22Rv1 (cell line): Measurements from ENCODE around the gene WRAP73.

Source experiments
- H3K27ac ChIP-seq: fragments of 450-650 bp; 2 replicates; pipeline ENCODE4 v1.5.1; 2017
- CTCF ChIP-seq: fragments of 450-650 bp; IDR thresholded peaks from 2 replicates; pipeline ENCODE4 v1.5.1; 2017; ENCODE audit warnings: mild to moderate bottlenecking
- ZFX ChIP-seq: fragments of 450-650 bp; IDR thresholded peaks from 2 replicates; pipeline ENCODE4 v1.6.1; 2017; ENCODE audit warnings: antibody characterized with exemption, borderline replicate concordance

WRAP73 gene

DNA sequence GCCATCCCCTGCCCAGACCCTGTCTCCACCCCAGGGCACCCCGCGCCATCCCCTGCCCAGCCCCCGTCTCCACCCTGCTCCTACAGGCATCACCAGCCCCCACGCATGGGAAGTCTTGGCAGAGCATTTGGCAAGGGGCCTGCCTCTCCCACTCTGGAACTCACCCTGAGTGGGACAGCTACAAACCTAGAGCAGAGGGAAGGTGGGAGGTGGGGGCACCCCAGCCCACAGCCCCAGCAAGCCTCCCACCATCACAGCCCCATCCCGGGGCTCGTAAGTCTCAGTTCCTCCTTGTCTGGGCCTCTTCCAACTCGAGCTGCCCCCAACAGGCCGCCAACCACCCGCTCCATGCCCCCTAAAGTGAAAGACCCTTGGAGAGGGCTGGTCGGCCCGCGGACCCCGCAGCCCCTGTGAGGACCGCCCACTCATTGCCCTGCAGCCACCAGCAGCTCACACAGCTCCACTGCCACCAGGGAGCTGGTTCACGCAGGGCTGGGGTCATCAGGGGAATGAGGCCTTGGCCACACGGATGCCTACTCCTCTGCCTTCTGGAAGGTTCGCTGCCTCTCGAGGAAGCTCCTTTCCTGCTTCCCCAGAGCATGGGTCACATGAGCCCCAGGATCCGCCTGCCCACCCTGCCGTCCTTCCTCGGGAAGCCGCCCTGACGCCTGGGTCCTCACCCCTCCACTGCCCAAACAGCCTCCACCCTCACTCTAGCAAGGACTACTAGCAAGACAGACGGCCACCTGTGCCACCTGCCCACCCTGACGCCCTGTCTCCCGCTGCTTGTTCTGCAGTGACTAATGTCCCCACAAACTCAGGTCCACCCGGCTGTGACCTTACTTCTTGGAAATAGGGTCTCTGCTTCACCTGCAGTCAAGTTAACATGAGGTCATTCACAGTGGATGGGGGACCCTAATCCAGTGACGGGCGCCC, 53.0 kb downstream of the WRAP73 start:
- TF ChIP-seq ZFX (no peak), CTCF (no peak)
- no peak overlapping the region for H3K27ac ChIP-seq

DNA sequence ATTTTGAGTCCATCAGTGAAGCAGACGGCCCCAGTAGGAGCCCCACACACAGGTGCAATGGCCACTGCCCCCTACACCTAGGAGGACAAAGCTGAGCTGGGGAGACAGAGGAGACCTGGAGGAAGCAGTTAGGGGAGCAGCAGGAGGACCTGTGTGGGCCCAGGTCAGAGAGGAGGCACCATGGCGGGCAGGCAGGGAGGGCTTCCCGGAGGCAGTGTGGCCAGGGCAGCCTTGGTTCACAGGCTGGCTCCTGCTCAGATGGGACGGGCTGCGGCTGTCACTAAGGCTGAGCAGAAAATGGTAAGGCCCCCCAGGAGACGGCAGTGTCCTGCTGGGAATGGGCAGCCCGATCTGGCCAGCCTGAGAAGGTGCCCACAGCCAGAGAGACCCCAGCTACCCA, 54.0 kb downstream of the WRAP73 start:
- no peak overlapping the region for H3K27ac ChIP-seq
- TF ChIP-seq ZFX, result no peak
- TF ChIP-seq CTCF, result no peak

DNA sequence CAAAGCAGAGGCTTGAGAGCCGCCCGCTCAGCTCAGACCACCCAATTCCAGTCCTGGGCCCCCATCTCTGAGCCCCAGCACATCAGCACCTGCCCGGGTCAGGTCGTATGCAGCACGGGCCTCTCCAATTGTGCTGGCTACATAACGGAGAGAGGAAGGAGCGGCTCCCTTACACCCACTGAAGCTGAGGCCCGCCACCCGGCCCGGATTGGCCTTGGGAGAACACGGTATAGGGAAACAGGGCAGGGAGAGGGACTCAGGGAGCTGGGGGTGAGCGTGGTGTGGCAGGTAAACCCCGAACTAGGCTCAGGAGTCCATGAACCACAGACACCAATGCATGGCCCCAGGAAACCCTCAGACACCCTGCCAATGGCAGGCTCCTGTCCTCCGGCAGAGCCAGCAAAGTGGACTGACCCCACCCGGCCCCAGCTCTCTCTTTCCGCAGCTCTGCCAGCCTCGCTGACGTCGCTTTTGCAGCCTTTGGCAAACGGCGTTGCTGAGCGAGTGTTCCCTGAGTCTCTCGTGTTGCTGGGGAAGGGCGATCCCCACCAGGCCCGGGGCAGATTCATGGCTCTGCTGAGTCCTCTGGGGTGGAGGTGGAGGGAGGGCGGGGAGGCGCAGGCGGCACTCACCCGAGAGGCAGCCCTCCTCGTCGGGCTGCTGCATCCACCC, 55.1 kb downstream of the WRAP73 start:
- TF ChIP-seq CTCF (no peak), ZFX (no peak)
- H3K27ac ChIP-seq, result no peak overlapping the region

GRCh38 chr1:3593745-3594144, 56.2 kb downstream of the WRAP73 start:
- TF ChIP-seq CTCF, result no peak
- TF ChIP-seq ZFX, result no peak
- no peak overlapping the region for H3K27ac ChIP-seq

- no peak overlapping the region for H3K27ac ChIP-seq
- TF ChIP-seq CTCF, result no peak
- no peak for TF ChIP-seq ZFX
Measured at GRCh38 chr1:3593334-3593733, 56.6 kb downstream of the WRAP73 start.

- H3K27ac ChIP-seq, result no peak overlapping the region
- TF ChIP-seq ZFX (no peak), CTCF (peak; percentile 14; the same call in 1 of the 2 replicates)
Measured at GRCh38 chr1:3590951-3591865, 58.7 kb downstream of the WRAP73 start.
